ENCODE measurements around the gene KCTD18. TPM values are rescaled to one million over a fixed set of nuclear protein-coding genes. Genes with fewer than 3 reads are reported as not detected.
A peak's percentile ranks its signal among the peaks of the same experiment; 100 is the strongest.

KCTD18 gene
- total RNA-seq (1 to 10 TPM; 7.8 to 7.9 TPM), polyA plus RNA-seq (1 to 10 TPM; 4.4 to 5.2 TPM)

DNA sequence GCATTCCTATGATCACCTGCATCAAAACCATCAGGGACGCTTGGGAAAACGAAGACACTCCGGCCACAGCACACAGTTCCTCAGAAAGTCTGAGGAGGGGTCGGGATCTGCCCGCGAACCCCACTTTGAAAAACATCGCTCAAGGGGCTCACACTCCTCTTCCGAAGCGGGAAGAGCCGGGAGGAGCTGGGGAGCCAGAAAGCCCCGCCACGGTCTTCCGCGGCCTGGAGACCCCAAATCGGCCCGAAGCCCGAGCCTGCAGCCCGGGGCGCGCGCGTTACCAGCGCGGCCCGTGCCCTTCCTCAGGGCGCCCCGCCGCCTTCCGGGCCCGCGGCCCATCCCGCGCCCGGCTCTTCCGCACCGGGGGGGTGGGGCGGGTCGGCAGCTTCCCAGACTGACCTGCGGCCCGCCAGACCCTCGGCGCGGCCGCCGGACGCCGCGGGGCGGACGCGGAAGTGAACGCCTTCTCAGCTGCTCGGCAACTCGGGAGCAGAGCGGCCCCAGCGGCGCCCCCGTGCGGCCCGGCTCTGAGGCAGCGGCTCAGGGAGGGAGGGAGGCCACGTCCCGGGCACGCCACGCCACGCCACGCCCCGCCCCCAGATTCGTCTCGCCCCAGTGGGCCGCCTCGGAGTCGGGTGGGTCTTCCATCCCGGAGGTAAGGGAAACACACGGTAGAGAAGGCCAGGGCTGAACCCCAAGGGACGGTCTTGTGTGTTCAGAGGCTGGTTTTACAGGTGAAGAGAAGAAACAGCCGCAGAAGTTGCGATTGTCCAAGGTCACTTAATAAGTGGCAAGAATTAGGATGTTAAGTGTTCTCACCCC is at the start of gene KCTD18:
Gene KCTD18, minus strand, starts transcription at position 457 of the 822 bp plus-strand sequence. CDS start 3,052 bp downstream, outside the sequence.
- Histone ChIP-seq H3K36me3 (ENCODE audit: control insufficient read depth in 4 of 4, insufficient read depth in 3 of 4, low read depth in 1 of 4, low read length in 3 of 4) (peaks cover 1 to 7% (median 3%) of the 10 kb centered on the region in 4 donors), H3K27ac (ENCODE audit: low read depth in 1 of 2, low read length in 2 of 2) (peak within 1 kb of the TSS; percentile 51 to 74), H3K9me3 (ENCODE audit: control insufficient read depth in 4 of 4, low read length in 3 of 4) (no peaks in the 10 kb centered on the region), H3K4me1 (ENCODE audit: control insufficient read depth in 4 of 4, insufficient read depth in 4 of 4, low read length in 3 of 4) (peaks cover 0 to 13% (median 8%) of the 10 kb centered on the region in 4 donors), H3K4me3 (ENCODE audit: low read depth in 1 of 3, low read length in 3 of 3) (peak within 1 kb of the TSS; percentile 62 to 79 (median 78)), H3K27me3 (ENCODE audit: control insufficient read depth in 4 of 4, insufficient read depth in 4 of 4, low read length in 3 of 4) (no peaks in the 10 kb centered on the region), H3K9ac (ENCODE audit: low read depth in 1 of 2, low read length in 2 of 2) (peak within 1 kb of the TSS; percentile 64 to 90)
- TF ChIP-seq EGR1 (IDR thresholded peaks at IDR 0.05; ENCODE audit: low read depth in 2 of 2) (peak in 1 of 2 donors; percentile 43), TAF1 (conservative IDR thresholded peaks at IDR 0.05) (no peak), FOXA2 (IDR thresholded peaks at IDR 0.05) (no peak), NR2F2 (IDR thresholded peaks at IDR 0.05) (no peak), JUND (IDR thresholded peaks at IDR 0.05) (no peak), HNF4A (conservative IDR thresholded peaks at IDR 0.05) (no peak), RAD21 (IDR thresholded peaks at IDR 0.05) (peak; percentile 40 to 68), SP1 (IDR thresholded peaks at IDR 0.05) (peak; percentile 20), GABPA (IDR thresholded peaks at IDR 0.05 in 1 of 2, conservative IDR thresholded peaks at IDR 0.05 in 1 of 2) (peak in 1 of 2 donors; percentile 30), FOXA1 (IDR thresholded peaks at IDR 0.05) (no peak), YY1 (IDR thresholded peaks at IDR 0.05) (no peak), HNF4G (IDR thresholded peaks at IDR 0.05) (no peak)
- TF ChIP-seq, protein P1, sequence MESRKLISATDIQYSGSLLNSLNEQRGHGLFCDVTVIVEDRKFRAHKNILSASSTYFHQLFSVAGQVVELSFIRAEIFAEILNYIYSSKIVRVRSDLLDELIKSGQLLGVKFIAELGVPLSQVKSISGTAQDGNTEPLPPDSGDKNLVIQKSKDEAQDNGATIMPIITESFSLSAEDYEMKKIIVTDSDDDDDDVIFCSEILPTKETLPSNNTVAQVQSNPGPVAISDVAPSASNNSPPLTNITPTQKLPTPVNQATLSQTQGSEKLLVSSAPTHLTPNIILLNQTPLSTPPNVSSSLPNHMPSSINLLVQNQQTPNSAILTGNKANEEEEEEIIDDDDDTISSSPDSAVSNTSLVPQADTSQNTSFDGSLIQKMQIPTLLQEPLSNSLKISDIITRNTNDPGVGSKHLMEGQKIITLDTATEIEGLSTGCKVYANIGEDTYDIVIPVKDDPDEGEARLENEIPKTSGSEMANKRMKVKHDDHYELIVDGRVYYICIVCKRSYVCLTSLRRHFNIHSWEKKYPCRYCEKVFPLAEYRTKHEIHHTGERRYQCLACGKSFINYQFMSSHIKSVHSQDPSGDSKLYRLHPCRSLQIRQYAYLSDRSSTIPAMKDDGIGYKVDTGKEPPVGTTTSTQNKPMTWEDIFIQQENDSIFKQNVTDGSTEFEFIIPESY (IDR thresholded peaks at IDR 0.05), result no peak
- TF ChIP-seq, protein P2, sequence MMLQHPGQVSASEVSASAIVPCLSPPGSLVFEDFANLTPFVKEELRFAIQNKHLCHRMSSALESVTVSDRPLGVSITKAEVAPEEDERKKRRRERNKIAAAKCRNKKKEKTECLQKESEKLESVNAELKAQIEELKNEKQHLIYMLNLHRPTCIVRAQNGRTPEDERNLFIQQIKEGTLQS (IDR thresholded peaks at IDR 0.05), result no peak
- TF ChIP-seq, protein P3, sequence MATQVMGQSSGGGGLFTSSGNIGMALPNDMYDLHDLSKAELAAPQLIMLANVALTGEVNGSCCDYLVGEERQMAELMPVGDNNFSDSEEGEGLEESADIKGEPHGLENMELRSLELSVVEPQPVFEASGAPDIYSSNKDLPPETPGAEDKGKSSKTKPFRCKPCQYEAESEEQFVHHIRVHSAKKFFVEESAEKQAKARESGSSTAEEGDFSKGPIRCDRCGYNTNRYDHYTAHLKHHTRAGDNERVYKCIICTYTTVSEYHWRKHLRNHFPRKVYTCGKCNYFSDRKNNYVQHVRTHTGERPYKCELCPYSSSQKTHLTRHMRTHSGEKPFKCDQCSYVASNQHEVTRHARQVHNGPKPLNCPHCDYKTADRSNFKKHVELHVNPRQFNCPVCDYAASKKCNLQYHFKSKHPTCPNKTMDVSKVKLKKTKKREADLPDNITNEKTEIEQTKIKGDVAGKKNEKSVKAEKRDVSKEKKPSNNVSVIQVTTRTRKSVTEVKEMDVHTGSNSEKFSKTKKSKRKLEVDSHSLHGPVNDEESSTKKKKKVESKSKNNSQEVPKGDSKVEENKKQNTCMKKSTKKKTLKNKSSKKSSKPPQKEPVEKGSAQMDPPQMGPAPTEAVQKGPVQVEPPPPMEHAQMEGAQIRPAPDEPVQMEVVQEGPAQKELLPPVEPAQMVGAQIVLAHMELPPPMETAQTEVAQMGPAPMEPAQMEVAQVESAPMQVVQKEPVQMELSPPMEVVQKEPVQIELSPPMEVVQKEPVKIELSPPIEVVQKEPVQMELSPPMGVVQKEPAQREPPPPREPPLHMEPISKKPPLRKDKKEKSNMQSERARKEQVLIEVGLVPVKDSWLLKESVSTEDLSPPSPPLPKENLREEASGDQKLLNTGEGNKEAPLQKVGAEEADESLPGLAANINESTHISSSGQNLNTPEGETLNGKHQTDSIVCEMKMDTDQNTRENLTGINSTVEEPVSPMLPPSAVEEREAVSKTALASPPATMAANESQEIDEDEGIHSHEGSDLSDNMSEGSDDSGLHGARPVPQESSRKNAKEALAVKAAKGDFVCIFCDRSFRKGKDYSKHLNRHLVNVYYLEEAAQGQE (IDR thresholded peaks at IDR 0.05), result no peak
- TF ChIP-seq, protein P4, sequence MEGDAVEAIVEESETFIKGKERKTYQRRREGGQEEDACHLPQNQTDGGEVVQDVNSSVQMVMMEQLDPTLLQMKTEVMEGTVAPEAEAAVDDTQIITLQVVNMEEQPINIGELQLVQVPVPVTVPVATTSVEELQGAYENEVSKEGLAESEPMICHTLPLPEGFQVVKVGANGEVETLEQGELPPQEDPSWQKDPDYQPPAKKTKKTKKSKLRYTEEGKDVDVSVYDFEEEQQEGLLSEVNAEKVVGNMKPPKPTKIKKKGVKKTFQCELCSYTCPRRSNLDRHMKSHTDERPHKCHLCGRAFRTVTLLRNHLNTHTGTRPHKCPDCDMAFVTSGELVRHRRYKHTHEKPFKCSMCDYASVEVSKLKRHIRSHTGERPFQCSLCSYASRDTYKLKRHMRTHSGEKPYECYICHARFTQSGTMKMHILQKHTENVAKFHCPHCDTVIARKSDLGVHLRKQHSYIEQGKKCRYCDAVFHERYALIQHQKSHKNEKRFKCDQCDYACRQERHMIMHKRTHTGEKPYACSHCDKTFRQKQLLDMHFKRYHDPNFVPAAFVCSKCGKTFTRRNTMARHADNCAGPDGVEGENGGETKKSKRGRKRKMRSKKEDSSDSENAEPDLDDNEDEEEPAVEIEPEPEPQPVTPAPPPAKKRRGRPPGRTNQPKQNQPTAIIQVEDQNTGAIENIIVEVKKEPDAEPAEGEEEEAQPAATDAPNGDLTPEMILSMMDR (IDR thresholded peaks at IDR 0.05; ENCODE audit: low read depth, low read length, missing input control), result peak; percentile 75
- peak; percentile 91 for DNase-seq (ENCODE audit: low spot score)
- WGBS, result under 1% methylated on average over 78 of the region's 78 CpGs
